Fibroblast of skin of scalp (primary cell): ENCODE results near the gene RNF214.

Source experiments
- DNase-seq: peaks from one replicate; pipeline ENCODE4 v3.0.0-alpha.2; 2013

The RNF214 gene

GRCh38 chr11:117217141-117218084 is 15.1 kb upstream of the RNF214 start:
- peak; percentile 82 for DNase-seq

- DNase-seq = peak; percentile 84
These were observed 14.1 kb upstream of the RNF214 start for GRCh38 chr11:117218133-117218915.

GRCh38 chr11:117219001-117219400 is 13.5 kb upstream of the RNF214 start:
- no peak for DNase-seq

GRCh38 chr11:117219455-117219854 is 13.0 kb upstream of the RNF214 start:
- no peak for DNase-seq

GRCh38 chr11:117219995-117220394 is 12.5 kb upstream of the RNF214 start:
- DNase-seq = no peak

GRCh38 chr11:117220568-117220967 is 11.9 kb upstream of the RNF214 start:
- no peak for DNase-seq

GRCh38 chr11:117220999-117221774 is 11.3 kb upstream of the RNF214 start:
- DNase-seq = no peak

GRCh38 chr11:117221775-117222517 is 10.5 kb upstream of the RNF214 start:
- peak; percentile 82 for DNase-seq

GRCh38 chr11:117222991-117223740 is 9.3 kb upstream of the RNF214 start:
- no peak for DNase-seq

- no peak for DNase-seq
These were observed 8.5 kb upstream of the RNF214 start for GRCh38 chr11:117223741-117224689.

GRCh38 chr11:117225553-117226170 is 6.8 kb upstream of the RNF214 start:
- DNase-seq = no peak

GRCh38 chr11:117226388-117227385 is 5.8 kb upstream of the RNF214 start:
- peak; percentile 81 for DNase-seq

GRCh38 chr11:117228091-117228490 is 4.4 kb upstream of the RNF214 start:
- no peak for DNase-seq

- DNase-seq = no peak
These were observed 3.1 kb upstream of the RNF214 start for GRCh38 chr11:117229411-117229810.

- no peak for DNase-seq
These were observed 2.6 kb upstream of the RNF214 start for GRCh38 chr11:117229931-117230285.

- no peak for DNase-seq
These were observed 2.0 kb upstream of the RNF214 start for GRCh38 chr11:117230286-117230961.

GRCh38 chr11:117230999-117231841 is 1.3 kb upstream of the RNF214 start:
- DNase-seq = no peak
